ENCODE data around the gene XRCC5.

The XRCC5 gene

DNA sequence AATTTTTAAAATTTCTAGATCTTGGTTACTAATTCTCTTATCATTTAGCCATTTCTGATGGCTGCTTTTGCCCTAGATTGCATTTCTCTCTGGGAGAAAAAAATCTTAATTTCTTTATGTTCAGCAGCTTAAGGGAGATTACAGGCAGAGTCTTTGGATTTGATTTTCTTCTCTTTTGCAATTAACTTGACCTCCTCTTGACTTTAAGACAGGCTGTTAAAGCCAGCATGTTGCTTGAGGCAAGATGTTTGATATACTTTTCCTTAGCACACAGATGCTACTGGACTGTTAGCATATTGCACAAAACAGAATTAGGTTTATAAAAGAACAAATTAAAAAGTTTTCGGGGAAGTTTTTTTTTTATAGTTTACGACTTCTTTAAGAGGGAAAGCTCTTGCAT, 50.0 kb downstream of the XRCC5 start:
- DNase-seq (ENCODE audit: low read depth) = no peak

DNA sequence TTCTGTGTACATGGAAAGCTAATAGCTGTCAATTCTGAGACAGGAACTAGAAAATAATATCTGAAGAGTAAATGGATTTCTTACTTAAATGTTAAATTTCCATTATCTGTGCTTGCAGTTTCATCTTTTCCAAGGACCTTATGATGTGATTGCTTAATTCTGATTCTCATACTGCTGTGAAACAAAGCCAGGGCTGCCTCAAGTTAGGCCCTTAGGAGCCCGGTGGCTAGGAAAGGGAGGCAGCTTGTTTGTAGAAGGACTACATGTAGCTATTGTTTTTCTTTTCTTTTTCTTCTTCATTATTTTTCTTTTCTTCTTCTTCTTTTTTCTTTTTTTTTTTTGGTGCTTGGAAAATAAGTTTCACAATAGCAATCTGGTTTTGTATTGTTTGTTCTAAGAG, 50.5 kb downstream of the XRCC5 start:
- DNase-seq (ENCODE audit: low read depth) = no peak

DNA sequence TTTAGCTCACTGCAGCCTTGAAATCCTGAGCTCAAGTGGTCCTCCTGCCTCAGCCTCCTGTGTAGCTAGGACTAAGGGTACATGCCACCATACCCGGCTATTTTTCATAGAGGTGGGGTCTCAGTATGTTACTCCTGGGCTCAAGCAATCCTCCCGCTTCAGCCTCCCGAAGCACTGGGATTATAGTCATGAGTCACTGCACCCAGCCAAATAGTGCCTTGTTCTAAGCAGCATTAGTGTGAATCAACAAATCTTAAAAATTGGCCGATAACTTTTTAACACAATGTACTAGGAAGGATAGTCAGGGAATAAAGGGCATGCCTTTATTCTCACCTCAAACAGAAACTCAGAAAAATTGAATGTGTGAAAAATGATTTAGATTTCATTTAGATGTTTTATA, 51.6 kb downstream of the XRCC5 start:
- no peak for DNase-seq (ENCODE audit: low read depth)

GRCh38 chr2:216161967-216162366, 52.8 kb downstream of the XRCC5 start:
- DNase-seq (ENCODE audit: low read depth) = no peak

GRCh38 chr2:216163518-216163917, 54.4 kb downstream of the XRCC5 start:
- DNase-seq (ENCODE audit: low read depth) = no peak

DNA sequence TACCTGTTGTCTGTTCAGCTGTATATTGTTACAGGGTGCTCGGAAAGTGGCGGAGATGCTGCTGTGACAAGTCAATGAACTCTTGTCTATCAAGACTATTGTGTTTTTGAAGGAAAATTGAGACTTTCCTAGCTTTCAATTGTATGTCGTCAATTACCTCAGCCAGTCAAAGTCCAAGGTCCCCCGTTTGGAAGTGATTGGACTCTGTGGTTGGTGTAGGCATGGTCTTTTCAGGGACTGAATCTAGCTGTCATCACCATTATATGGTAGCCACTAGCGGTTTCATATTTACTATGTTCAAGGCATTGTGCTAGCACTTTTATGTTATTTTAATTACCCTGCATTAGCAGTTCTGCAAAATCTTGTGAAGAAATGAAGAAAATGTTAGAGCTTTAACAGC, 54.9 kb downstream of the XRCC5 start:
- no peak for DNase-seq (ENCODE audit: low read depth)

- no peak for DNase-seq (ENCODE audit: low read depth)
These were observed 55.4 kb downstream of the XRCC5 start for GRCh38 chr2:216164576-216164975.

DNA sequence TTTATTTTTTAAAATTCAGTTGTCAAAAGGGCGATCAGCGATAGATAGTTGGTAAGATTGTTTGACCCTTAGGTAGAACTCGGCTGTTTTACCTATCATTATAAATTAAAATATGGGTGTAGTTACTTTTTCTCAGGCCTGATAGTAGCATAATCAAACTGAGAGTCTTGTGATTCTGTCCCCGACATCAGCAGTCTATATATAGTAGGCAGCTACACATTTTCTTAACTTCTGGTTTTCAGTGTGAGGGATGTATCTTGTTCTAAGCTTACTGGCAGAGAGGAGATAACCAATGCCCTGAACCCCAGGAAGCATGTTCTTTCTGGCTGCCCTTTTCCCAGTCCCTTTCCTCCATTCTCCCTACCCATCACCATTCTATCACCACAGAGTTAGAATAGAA, 56.6 kb downstream of the XRCC5 start:
- no peak for DNase-seq (ENCODE audit: low read depth)

DNA sequence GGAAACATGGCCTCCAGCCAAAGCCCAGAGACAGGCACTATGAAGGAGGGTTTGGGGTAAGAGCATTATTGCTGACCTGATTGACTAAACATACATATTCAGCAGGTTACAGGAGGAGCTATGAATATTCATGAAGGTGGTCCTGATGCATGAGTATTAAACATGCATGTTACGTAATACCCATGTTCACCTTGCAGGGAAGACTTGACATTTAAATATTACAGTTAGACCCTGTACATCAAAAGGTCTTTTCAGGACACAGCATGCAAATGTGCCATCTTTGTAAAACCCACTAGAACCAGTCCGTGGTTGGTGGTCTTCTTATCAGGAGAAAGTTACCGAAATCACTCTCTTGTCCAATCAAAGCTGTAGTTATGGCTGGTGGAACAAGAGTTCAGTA, 59.9 kb downstream of the XRCC5 start:
- DNase-seq (ENCODE audit: low read depth) = no peak

DNA sequence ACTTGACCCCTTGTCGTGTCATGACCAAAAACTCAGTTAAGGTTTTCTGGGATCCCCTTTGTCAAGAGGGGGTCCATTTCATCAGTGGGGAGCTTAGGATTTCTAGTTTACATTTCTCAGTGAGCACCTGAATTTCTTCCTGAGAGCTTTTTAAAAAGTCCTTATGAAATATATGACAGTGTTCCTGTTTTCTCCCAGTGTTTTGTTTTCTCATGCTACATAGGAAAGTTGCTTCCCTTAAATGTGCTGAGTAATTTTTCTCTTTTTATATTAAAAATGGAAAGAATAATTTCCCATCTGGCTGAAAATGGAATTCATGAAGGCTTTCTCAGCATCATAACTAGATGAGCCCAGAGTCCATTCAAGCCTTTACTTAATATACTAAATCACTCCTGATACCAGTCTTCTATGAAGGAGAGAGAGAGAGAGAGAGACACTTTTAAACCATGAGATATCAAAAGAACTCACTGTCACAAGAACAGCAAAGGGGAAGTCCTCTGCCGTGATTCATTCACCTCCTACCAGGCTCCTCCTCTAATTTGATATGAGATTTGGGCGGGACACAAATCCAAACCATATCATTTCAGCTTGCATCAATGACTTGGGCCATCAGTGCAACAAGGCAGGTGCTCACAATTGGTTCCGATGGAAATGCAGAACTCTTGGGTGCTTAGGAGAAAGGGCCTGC, 61.1 kb downstream of the XRCC5 start:
- no peak for DNase-seq (ENCODE audit: low read depth)

DNA sequence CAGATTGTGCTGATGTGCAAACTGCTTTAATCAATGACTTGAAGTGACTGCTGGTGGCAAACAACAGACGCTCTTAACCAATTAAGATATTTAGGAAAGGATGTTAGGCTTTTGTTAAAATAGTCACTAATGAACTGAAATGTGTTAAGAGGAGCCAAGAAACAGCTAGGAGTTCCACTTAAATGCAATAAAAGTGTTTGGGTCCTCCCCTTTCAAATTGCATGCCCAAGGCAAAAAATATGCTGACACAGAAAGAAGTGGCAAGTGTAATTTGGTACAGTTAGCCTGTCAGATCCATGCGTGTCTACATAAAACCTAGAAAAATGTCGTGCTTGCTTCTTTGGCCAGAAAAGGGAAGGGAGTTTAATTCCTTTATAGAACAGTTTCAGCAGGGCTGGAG, 61.9 kb downstream of the XRCC5 start:
- DNase-seq (ENCODE audit: low read depth) = no peak

GRCh38 chr2:216172493-216172892, 63.3 kb downstream of the XRCC5 start:
- no peak for DNase-seq (ENCODE audit: low read depth)

DNA sequence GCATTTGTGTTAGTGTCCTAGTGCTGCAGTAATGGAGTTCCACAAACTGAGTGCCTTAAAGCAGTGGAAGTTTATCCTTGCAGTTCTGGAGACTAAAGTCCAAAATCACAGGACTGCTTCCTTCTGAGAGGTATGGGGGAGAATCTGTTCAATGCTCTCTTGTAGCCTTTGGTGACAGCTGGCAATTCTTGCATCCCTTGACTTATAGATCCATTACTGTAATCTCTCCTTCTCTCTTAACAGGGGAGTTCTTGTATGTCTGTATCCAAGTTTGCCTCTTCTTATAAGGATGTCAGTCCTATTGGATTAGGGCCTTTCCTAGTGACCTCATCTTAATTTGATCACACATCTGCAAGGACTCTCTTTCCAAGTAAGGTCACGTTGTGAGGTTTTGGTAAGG, 69.9 kb downstream of the XRCC5 start:
- no peak for DNase-seq (ENCODE audit: low read depth)

GRCh38 chr2:216181351-216181750, 72.2 kb downstream of the XRCC5 start:
- no peak for DNase-seq (ENCODE audit: low read depth)

GRCh38 chr2:216181953-216182461, 72.9 kb downstream of the XRCC5 start:
- no peak for DNase-seq (ENCODE audit: low read depth)

DNA sequence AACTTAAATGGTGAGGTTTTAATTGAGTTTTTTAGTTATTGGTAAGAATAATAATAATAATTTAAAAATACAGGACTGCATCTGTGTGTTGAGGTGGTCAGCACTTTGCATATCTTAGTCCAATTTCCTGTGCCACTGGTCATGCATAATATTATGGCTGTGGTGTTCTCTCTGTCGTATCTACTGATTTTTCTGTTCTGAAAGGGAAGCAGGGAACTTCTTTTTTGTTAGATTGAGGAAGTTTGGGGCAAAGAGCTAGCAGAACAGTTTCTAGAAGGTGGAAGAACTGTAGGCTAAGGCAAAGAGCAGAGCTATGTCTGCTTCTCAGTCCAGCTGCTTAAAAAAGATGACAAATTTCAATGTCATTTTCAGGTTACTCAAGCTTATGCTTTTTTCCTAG, 74.3 kb downstream of the XRCC5 start:
- no peak for DNase-seq (ENCODE audit: low read depth)

DNA sequence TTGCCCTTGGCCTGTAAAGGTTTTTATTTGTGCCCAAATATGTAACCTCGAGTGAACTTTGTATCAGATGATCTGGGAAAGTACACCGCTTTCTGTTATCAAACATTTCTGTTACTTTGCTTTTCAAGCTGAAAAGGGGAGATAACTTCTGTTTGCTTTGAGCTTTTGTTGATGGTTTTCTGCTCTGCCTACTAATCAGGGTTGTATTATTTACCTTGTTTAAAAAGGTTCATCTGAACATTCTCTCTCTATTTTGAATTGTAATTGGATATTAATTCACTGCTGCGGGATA, 79.4 kb downstream of the XRCC5 start:
- DNase-seq (ENCODE audit: low read depth) = no peak

- no peak for DNase-seq (ENCODE audit: low read depth)
These were observed 79.8 kb downstream of the XRCC5 start for GRCh38 chr2:216188956-216189355.

GRCh38 chr2:216189410-216189809, 80.3 kb downstream of the XRCC5 start:
- no peak for DNase-seq (ENCODE audit: low read depth)

DNA sequence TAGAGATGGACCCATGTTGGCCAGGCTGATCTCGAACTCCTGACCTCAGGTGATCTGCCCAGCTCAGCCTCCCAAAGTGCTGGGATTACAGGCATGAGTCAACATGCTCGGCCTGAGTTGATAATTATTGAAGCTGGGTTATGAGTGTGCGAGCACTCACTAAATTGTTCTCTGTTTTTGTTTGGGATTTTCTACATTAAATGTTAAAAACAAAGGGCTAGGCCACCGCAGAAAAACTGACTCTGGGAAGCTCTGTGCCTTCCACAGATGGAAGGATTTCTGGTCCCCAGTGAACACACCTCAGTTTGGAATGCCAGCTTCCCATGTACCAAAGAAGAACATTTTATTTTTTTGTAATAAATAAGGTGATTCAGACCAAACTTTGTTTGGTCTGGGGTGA, 83.0 kb downstream of the XRCC5 start:
- no peak for DNase-seq (ENCODE audit: low read depth)

DNA sequence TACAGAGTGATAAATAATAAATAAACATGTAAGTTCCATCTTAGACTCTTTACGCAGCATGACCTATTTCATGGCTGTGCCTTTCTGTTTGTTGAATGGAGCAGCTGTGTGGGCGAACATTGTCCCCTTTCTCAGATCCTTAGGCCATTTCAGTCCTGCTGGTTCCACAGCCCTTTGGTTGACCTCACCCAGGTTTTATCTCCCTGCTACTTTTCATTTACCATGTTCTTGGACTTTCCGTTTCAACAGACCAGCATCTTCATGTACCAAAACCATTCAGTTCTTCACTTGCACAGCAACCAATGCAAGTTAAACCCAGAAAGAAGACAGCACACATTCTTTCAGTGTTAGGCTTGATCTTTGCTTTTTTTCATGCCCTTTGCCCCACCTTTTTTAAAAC, 83.8 kb downstream of the XRCC5 start:
- no peak for DNase-seq (ENCODE audit: low read depth)

DNA sequence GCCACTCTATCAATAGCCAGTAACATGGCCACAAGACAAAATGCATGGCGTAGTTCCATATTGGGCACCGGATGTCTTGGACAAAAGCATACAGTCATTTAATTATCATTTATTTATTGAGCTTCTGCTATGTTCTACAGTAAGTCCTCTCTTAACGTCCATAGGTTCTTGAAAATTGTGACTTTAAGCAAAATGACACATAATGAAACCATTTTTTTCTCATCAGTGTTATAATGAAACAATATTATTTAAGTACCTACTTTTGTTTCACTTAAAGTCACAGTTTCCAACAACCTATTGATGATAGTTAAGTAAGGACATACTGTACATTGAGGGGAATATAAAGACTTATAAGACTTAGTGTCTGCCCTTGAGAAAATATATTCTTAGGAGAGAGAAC, 84.9 kb downstream of the XRCC5 start:
- DNase-seq (ENCODE audit: low read depth) = no peak

GRCh38 chr2:216194561-216194960, 85.4 kb downstream of the XRCC5 start:
- no peak for DNase-seq (ENCODE audit: low read depth)

GRCh38 chr2:216195565-216196029, 86.4 kb downstream of the XRCC5 start:
- no peak for DNase-seq (ENCODE audit: low read depth)
